Loucy (cell line): ENCODE results near the gene RORC.

Experiments
- H2AFZ ChIP-seq: fragments of 200-600 bp; sonication (generic); 2 replicates; pipeline ENCODE4 v1.6.0; 2016; ENCODE audit warnings: antibody characterized with exemption, mild to moderate bottlenecking, low read length, moderate library complexity
- H3F3A ChIP-seq: fragments of 200-600 bp; 2 replicates; pipeline ENCODE4 v1.6.0; 2016; ENCODE audit warnings: antibody characterized with exemption, low read depth, mild to moderate bottlenecking
- H3K27me3 ChIP-seq: fragments of 200-600 bp; sonication (generic); 2 replicates; pipeline ENCODE4 v1.6.1; 2014; ENCODE audit warnings: low read length, mild to moderate bottlenecking; ENCODE audit not compliant: insufficient read depth, poor library complexity, severe bottlenecking
- H3K36me3 ChIP-seq: fragments of 200-600 bp; sonication (generic); 2 replicates; pipeline ENCODE4 v1.6.1; 2016; ENCODE audit warnings: low read length; ENCODE audit not compliant: insufficient read depth
- H3K4me1 ChIP-seq: fragments of 200-600 bp; sonication (generic); 2 replicates; pipeline ENCODE4 v1.5.1; 2014; ENCODE audit warnings: low read length, mild to moderate bottlenecking; ENCODE audit not compliant: insufficient read depth, poor library complexity, severe bottlenecking
- H3K4me2 ChIP-seq: fragments of 200-600 bp; sonication (generic); 2 replicates; pipeline ENCODE4 v1.6.0; 2014; ENCODE audit warnings: antibody characterized with exemption, low read length, low read depth, mild to moderate bottlenecking; ENCODE audit not compliant: poor library complexity, severe bottlenecking
- H3K4me3 ChIP-seq: fragments of 200-600 bp; sonication (generic); 2 replicates; pipeline ENCODE4 v1.5.1; 2014; ENCODE audit warnings: low read length, mild to moderate bottlenecking, mixed read lengths; ENCODE audit not compliant: poor library complexity, severe bottlenecking
- H3K79me2 ChIP-seq: fragments of 200-600 bp; sonication (generic); 2 replicates; pipeline ENCODE4 v1.6.1; 2014; ENCODE audit warnings: low read length; ENCODE audit not compliant: insufficient read depth
- H3K9ac ChIP-seq: fragments of 200-600 bp; sonication (generic); 2 replicates; pipeline ENCODE4 v1.6.0; 2014; ENCODE audit warnings: mild to moderate bottlenecking, low read depth, low read length, moderate library complexity; ENCODE audit not compliant: poor library complexity, severe bottlenecking
- H3K9me2 ChIP-seq: fragments of 200-600 bp; sonication (generic); replicated peaks from 2 replicates; pipeline ENCODE4 v1.6.1; 2016; ENCODE audit warnings: low read depth, low read length, mixed read lengths
- H3K9me3 ChIP-seq: fragments of 200-600 bp; sonication (generic); 2 replicates; pipeline ENCODE4 v1.6.1; 2014; ENCODE audit warnings: mild to moderate bottlenecking, antibody characterized with exemption, low read length, low read depth; ENCODE audit not compliant: insufficient read depth
- H4K20me1 ChIP-seq: fragments of 200-600 bp; sonication (generic); 2 replicates; pipeline ENCODE4 v1.6.0; 2014; ENCODE audit warnings: antibody characterized with exemption, low read length, mild to moderate bottlenecking; ENCODE audit not compliant: insufficient read depth, poor library complexity, severe bottlenecking
- CTCF ChIP-seq: fragments of 200-600 bp; sonication (generic); conservative IDR thresholded peaks from 2 replicates; pipeline ENCODE4 v1.5.1; 2014; ENCODE audit warnings: mild to moderate bottlenecking, antibody characterized with exemption, low read length
- EZH2phosphoT487 ChIP-seq: fragments of 200-600 bp; IDR thresholded peaks from 2 replicates; pipeline ENCODE4 v1.6.1; 2018; ENCODE audit warnings: antibody characterized with exemption, mild to moderate bottlenecking, moderate library complexity, borderline replicate concordance

Gene RORC

GRCh38 chr1:151814426-151814825 lies 17.2 kb downstream of the RORC start:
- no peaks in the 10 kb centered on the region for H3F3A ChIP-seq
- no peaks in the 10 kb centered on the region for H3K9me2 ChIP-seq
- peaks cover 27% of the 10 kb centered on the region for H3K4me1 ChIP-seq
- H3K36me3 ChIP-seq, result no peaks in the 10 kb centered on the region
- no peaks in the 10 kb centered on the region for H4K20me1 ChIP-seq
- no peak overlapping the region for H2AFZ ChIP-seq
- H3K27me3 ChIP-seq, result no peaks in the 10 kb centered on the region
- no peak overlapping the region for H3K9ac ChIP-seq
- no peaks in the 10 kb centered on the region for H3K79me2 ChIP-seq
- no peak overlapping the region for H3K4me2 ChIP-seq
- H3K4me3 ChIP-seq, result no peak overlapping the region
- no peaks in the 10 kb centered on the region for H3K9me3 ChIP-seq
- no peak for TF ChIP-seq EZH2phosphoT487
- no peak for TF ChIP-seq CTCF

GRCh38 chr1:151813271-151813977 lies 18.2 kb downstream of the RORC start:
- Histone ChIP-seq H4K20me1 (no peaks in the 10 kb centered on the region), H3K36me3 (no peaks in the 10 kb centered on the region), H3K9me3 (no peaks in the 10 kb centered on the region), H3K4me2 (no peak overlapping the region), H3K9ac (no peak overlapping the region), H3K4me1 (peaks cover 27% of the 10 kb centered on the region), H3K4me3 (no peak overlapping the region), H3K27me3 (no peaks in the 10 kb centered on the region), H2AFZ (no peak overlapping the region), H3K9me2 (no peaks in the 10 kb centered on the region), H3K79me2 (no peaks in the 10 kb centered on the region), H3F3A (no peaks in the 10 kb centered on the region)
- no peak for TF ChIP-seq CTCF
- no peak for TF ChIP-seq EZH2phosphoT487

GRCh38 chr1:151811181-151811580 lies 20.4 kb downstream of the RORC start:
- H3K9me2 ChIP-seq, result no peaks in the 10 kb centered on the region
- H3K9ac ChIP-seq, result no peak overlapping the region
- H3K27me3 ChIP-seq, result no peaks in the 10 kb centered on the region
- no peaks in the 10 kb centered on the region for H4K20me1 ChIP-seq
- no peak overlapping the region for H2AFZ ChIP-seq
- H3K4me1 ChIP-seq, result peaks cover 15% of the 10 kb centered on the region
- no peak overlapping the region for H3K4me3 ChIP-seq
- no peaks in the 10 kb centered on the region for H3K9me3 ChIP-seq
- no peak overlapping the region for H3K4me2 ChIP-seq
- H3K79me2 ChIP-seq, result no peaks in the 10 kb centered on the region
- no peak for TF ChIP-seq CTCF
- no peak for TF ChIP-seq EZH2phosphoT487
- H3F3A ChIP-seq, result no peaks in the 10 kb centered on the region
- H3K36me3 ChIP-seq, result no peaks in the 10 kb centered on the region
